ENCODE data around the gene FAAP20.

FAAP20 gene

DNA sequence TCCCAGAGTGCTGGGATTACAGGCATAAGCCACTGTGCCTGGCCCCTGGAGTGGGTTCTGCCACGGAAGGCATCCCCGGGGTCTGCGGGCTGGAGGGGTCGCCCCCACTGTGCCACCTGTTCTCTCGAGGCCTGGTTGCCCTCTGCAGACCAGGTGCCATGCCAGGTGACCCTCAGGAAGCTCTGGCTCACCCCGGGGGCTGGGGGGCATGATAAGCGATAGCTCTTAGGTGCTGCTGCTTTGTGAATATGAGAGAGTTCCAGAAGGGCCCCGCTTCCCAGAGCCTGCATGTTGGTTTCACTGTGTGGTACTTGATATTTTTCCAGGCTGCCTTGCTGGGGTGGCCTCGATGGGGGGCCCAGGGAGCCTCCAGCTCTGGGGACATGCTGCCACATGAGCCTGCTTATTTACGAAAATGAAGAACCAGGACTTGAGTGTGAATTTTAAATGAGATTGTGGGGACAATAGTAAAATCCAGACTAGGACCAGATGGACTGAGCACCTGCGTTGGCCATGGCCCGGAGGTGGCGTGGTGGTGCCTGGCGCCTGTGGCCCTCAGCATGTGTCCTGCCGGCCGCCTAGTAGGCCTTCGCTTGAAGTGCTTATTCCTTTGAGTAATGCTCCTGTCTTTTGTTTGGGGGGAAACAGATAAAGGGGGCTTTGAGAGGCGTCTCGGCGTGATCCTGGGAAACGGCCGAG, 40.9 kb upstream of the FAAP20 start (continued):
- TF ChIP-seq, protein P1, sequence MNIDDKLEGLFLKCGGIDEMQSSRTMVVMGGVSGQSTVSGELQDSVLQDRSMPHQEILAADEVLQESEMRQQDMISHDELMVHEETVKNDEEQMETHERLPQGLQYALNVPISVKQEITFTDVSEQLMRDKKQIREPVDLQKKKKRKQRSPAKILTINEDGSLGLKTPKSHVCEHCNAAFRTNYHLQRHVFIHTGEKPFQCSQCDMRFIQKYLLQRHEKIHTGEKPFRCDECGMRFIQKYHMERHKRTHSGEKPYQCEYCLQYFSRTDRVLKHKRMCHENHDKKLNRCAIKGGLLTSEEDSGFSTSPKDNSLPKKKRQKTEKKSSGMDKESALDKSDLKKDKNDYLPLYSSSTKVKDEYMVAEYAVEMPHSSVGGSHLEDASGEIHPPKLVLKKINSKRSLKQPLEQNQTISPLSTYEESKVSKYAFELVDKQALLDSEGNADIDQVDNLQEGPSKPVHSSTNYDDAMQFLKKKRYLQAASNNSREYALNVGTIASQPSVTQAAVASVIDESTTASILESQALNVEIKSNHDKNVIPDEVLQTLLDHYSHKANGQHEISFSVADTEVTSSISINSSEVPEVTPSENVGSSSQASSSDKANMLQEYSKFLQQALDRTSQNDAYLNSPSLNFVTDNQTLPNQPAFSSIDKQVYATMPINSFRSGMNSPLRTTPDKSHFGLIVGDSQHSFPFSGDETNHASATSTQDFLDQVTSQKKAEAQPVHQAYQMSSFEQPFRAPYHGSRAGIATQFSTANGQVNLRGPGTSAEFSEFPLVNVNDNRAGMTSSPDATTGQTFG (tag by site-specific recombination; IDR thresholded peaks at IDR 0.05; ENCODE audit: borderline replicate concordance), result no peak
- no peak for TF ChIP-seq ZNF223 (tag by site-specific recombination; IDR thresholded peaks at IDR 0.05)
- no peak for TF ChIP-seq ZNF175 (tag by site-specific recombination; IDR thresholded peaks at IDR 0.05)
- no peak for TF ChIP-seq ZNF670 (tag by site-specific recombination; IDR thresholded peaks at IDR 0.05; ENCODE audit: low read depth)
- TF ChIP-seq HOXC10 (CRISPR knock-in tag; IDR thresholded peaks at IDR 0.05), result no peak
- TF ChIP-seq ZSCAN23 (tag by site-specific recombination; IDR thresholded peaks at IDR 0.05), result no peak
- no peak for TF ChIP-seq ZNF549 (tag by site-specific recombination; IDR thresholded peaks at IDR 0.05)
- no peak for TF ChIP-seq KLF9 (tag by site-specific recombination; IDR thresholded peaks at IDR 0.05; ENCODE audit: low read depth)
- TF ChIP-seq KLF10 (tag by site-specific recombination; IDR thresholded peaks at IDR 0.05), result no peak
- TF ChIP-seq ZSCAN16 (tag by site-specific recombination; IDR thresholded peaks at IDR 0.05), result no peak
- no peak for TF ChIP-seq ZNF544 (tag by site-specific recombination; IDR thresholded peaks at IDR 0.05)
- peak; percentile 83 for TF ChIP-seq GLIS1 (tag by site-specific recombination; IDR thresholded peaks at IDR 0.05)

DNA sequence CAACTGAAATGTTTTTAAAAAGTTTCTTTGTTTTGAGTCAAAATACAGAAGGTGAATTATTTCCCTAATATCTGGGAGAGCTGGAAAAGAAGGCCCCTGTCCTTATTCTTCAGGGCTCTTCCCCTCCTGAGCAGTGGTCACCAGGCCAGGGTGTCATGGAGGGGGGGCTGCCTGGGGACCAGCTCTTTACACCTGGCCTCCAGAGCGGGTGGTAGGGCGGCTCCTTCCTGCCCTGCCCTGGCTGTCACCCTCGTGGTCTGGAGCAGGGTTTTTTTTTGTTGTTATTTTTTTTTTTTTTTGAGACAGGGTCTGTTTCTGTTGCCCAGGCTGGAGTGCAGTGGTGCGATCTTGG, 40.2 kb upstream of the FAAP20 start:
- Histone ChIP-seq H3K36me3 (ENCODE audit: control insufficient read depth in 2 of 2, insufficient read depth in 1 of 2, low read length in 2 of 2) (peaks cover 0 to 42% of the 10 kb centered on the region in 2 experiments; a peak in 1 of 3 replicates), H3K9me3 (ENCODE audit: control insufficient read depth, insufficient read depth, low read depth, low read length) (no peaks in the 10 kb centered on the region), H3K4me1 (ENCODE audit: control insufficient read depth, insufficient read depth, low read length) (peaks cover 29% of the 10 kb centered on the region), H3K27ac (ENCODE audit: extremely low read depth, low read depth, low read length) (peak overlapping the region; percentile 32; the same call in 1 of the 2 replicates), H3K4me3 (ENCODE audit: low read depth, low read length) (no peak overlapping the region)
- POLR2A ChIA-PET, result interaction anchor here (0.7 to 1.2 kb wide), 4 partner anchors 26 to 141 kb away, joined by 3 to 6 read pairs (median 3); partner anchors contain the start of gene FAAP20
- TF ChIP-seq ZBTB20 (tag by site-specific recombination; IDR thresholded peaks at IDR 0.05) (0 out of 2 replicates have a peak, but pooled peaks have one; percentile 4), ZNF335 (tag by site-specific recombination; conservative IDR thresholded peaks at IDR 0.05) (0 out of 2 replicates have a peak, but pooled peaks have one; percentile 5), ZNF610 (tag by site-specific recombination; IDR thresholded peaks at IDR 0.05; ENCODE audit: borderline replicate concordance) (no peak), ZNF10 (tag by site-specific recombination; IDR thresholded peaks at IDR 0.05) (no peak), GFI1B (tag by site-specific recombination; IDR thresholded peaks at IDR 0.05) (no peak), KLF1 (tag by site-specific recombination; IDR thresholded peaks at IDR 0.05) (peak; percentile 31; the same call in 1 of the 2 replicates), ZNF600 (tag by site-specific recombination; IDR thresholded peaks at IDR 0.05) (peak; percentile 70; the same call in 1 of the 2 replicates)
- CTCF ChIA-PET, result interaction anchor here (1.3 kb wide), 1 partner anchor 40 kb away, joined by 4 read pairs; the partner anchor contains the start of gene FAAP20

DNA sequence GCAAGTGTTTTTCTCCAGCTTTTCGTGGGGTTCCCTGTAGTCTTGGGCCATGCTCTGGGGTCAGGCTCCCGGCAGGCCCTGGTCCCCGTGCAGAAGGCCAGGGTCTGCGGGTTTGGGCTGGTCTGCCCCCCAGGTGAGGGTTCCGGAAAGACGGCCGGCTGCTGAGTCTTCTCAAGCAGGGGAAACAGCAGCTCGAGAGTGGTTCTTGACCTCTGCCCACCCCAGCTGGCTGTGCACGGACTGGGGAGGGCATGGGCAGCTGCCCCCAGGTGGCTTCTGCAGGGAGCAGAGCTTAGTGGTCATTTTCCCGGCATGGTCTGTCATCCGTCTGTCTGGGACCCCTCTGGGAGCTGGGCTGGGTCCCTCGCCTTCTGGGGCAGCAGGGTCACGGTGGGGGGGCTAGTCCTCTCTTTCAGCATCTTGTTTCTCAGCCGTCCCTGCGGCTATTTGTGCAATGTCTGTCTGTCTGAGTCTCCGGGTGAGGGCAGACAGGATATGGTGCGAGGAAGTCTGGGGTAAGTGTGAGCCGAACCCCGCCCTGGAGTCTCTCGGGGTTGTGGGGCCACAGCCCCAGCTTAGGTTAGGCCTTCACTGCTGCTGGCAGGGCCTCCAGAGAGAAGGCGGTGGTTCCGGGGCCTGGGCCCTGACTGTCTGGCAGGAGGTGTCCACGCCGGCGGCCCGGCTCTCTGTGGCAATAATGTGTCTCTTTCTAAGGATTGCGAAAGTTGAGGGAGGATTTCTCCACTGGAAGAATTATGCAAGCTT, 39.6 kb upstream of the FAAP20 start:
- Histone ChIP-seq H3K4me1 (ENCODE audit: control insufficient read depth, insufficient read depth, low read length) (peaks cover 23% of the 10 kb centered on the region), H3K9me3 (ENCODE audit: control insufficient read depth, insufficient read depth, low read depth, low read length) (no peaks in the 10 kb centered on the region), H3K4me3 (ENCODE audit: low read depth, low read length) (no peak overlapping the region), H3K27ac (ENCODE audit: extremely low read depth, low read depth, low read length) (peak overlapping the region; percentile 32), H3K36me3 (ENCODE audit: control insufficient read depth in 2 of 2, insufficient read depth in 1 of 2, low read length in 2 of 2) (peaks cover 0 to 45% of the 10 kb centered on the region in 2 experiments; a peak in 1 of 3 replicates)
- ChIA-PET CTCF (interaction anchor here (0.8 kb wide), 1 partner anchor 39 kb away, joined by 5 read pairs; the partner anchor contains the start of gene FAAP20), POLR2A (interaction anchor here (0.7 to 1.2 kb wide), 3 partner anchors 25 to 162 kb away, joined by 3 read pairs; partner anchors contain the start of gene FAAP20)
- TF ChIP-seq, protein P2, sequence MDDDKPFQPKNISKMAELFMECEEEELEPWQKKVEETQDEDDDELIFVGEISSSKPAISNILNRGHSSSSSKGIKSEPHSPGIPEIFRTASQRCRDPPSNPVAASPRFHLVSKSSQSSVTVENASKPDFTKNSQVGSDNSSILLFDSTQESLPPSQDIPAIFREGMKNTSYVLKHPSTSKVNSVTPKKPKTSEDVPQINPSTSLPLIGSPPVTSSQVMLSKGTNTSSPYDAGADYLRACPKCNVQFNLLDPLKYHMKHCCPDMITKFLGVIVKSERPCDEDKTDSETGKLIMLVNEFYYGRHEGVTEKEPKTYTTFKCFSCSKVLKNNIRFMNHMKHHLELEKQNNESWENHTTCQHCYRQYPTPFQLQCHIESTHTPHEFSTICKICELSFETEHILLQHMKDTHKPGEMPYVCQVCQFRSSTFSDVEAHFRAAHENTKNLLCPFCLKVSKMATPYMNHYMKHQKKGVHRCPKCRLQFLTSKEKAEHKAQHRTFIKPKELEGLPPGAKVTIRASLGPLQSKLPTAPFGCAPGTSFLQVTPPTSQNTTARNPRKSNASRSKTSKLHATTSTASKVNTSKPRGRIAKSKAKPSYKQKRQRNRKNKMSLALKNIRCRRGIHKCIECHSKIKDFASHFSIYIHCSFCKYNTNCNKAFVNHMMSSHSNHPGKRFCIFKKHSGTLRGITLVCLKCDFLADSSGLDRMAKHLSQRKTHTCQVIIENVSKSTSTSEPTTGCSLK (tag by site-specific recombination; IDR thresholded peaks at IDR 0.05), result no peak
- TF ChIP-seq ZFP3 (tag by site-specific recombination; IDR thresholded peaks at IDR 0.05; ENCODE audit: low read depth) (no peak), ZNF302 (tag by site-specific recombination; IDR thresholded peaks at IDR 0.05; ENCODE audit: low read depth) (no peak), GLIS1 (tag by site-specific recombination; IDR thresholded peaks at IDR 0.05) (no peak), ZSCAN30 (tag by site-specific recombination; IDR thresholded peaks at IDR 0.05) (no peak), TRIM28 (IDR thresholded peaks at IDR 0.05; ENCODE audit: borderline replicate concordance, low read length) (no peak), ZNF416 (tag by site-specific recombination; IDR thresholded peaks at IDR 0.05) (no peak), ZNF311 (tag by site-specific recombination; IDR thresholded peaks at IDR 0.05; ENCODE audit: borderline replicate concordance) (no peak)
- TF ChIP-seq, protein P3, sequence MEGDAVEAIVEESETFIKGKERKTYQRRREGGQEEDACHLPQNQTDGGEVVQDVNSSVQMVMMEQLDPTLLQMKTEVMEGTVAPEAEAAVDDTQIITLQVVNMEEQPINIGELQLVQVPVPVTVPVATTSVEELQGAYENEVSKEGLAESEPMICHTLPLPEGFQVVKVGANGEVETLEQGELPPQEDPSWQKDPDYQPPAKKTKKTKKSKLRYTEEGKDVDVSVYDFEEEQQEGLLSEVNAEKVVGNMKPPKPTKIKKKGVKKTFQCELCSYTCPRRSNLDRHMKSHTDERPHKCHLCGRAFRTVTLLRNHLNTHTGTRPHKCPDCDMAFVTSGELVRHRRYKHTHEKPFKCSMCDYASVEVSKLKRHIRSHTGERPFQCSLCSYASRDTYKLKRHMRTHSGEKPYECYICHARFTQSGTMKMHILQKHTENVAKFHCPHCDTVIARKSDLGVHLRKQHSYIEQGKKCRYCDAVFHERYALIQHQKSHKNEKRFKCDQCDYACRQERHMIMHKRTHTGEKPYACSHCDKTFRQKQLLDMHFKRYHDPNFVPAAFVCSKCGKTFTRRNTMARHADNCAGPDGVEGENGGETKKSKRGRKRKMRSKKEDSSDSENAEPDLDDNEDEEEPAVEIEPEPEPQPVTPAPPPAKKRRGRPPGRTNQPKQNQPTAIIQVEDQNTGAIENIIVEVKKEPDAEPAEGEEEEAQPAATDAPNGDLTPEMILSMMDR (tag by site-specific recombination; IDR thresholded peaks at IDR 0.05), result 0 out of 2 replicates have a peak, but pooled peaks have one; percentile 7
